ENCODE results near the gene ANKRD10. TPM values are rescaled to one million over a fixed set of nuclear protein-coding genes. Genes with fewer than 3 reads are reported as not detected.
"Not testable (repeated sequence)": the region's sequence is repeated elsewhere in the genome, so short reads cannot be mapped to it uniquely, and the experiment has no call there.

ANKRD10 gene
- total RNA-seq, 1 experiment from 2014 or later: 35.9 TPM

- Histone ChIP-seq H3K4me3 (no peak overlapping the region), H3K36me3 (no peaks in the 10 kb centered on the region), H3K9me3 (no peaks in the 10 kb centered on the region), H3K27me3 (no peaks in the 10 kb centered on the region)
- DNase-seq: no peak
Observed at GRCh38 chr13:110867380-110867779, 47.5 kb downstream of the ANKRD10 start.

DNA sequence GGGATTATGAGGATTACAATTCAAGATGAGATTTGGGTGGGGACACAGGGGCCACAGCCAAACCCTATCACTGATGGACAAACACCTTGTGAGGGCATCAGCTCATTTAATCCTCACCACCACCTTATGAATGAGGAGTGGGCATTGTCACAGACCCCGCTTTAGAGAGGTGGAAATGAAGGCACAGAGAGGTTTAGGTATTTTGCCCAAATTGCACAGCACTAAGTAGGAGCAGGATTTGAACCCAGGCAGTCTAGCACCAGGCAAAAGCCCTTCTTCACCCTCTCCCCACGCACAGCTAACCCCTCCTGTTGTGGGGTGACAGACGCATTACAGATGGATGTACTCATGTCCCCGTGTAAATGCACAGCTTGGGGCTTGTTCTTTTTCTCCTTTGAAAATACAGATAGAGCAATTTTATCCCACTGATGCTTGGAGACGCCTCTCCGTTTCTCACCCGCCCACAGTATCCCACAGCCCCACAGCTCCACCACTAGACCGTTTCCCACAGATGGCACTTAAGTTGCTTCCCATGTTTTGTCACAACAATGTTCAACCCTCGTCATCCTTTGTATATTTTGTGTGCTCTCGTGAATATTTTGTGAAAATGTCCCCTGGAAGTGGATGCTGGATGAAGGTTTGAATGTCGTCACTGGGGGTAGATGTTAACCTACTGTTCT, 48.2 kb downstream of the ANKRD10 start:
- no peaks in the 10 kb centered on the region for H3K36me3 ChIP-seq
- H3K9me3 ChIP-seq: no peaks in the 10 kb centered on the region
- H3K27me3 ChIP-seq: no peaks in the 10 kb centered on the region
- H3K4me3 ChIP-seq: no peak overlapping the region
- no peak for DNase-seq

GRCh38 chr13:110863685-110864084, 51.2 kb downstream of the ANKRD10 start:
- Histone ChIP-seq H3K27me3 (no peaks in the 10 kb centered on the region), H3K4me3 (no peak overlapping the region), H3K9me3 (no peaks in the 10 kb centered on the region), H3K36me3 (no peaks in the 10 kb centered on the region)
- DNase-seq: no peak

DNA sequence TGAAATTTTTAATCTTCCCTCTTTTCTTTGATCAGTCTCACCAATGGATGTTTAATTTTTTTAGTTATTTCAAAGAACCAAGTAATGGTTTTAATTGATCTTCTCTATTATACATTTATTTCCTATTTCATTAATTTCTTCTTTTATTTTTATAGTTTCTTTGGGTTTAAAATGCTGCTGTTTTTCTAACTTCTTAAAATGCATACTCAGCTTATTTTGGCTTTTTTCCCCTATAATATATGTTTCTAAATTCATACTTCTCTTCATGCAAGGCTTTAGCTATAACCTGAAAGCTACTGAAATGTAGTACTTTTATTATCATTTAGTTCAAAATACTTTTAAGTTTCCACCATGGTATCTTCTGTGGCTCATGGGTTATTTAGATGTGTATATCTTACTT, 53.9 kb downstream of the ANKRD10 start:
- H3K36me3 ChIP-seq: no peaks in the 10 kb centered on the region
- no peak for DNase-seq
- H3K9me3 ChIP-seq: peaks cover 4% of the 10 kb centered on the region; the same call in 1 of the 2 replicates
- H3K4me3 ChIP-seq: no peak overlapping the region
- H3K27me3 ChIP-seq: no peaks in the 10 kb centered on the region

DNA sequence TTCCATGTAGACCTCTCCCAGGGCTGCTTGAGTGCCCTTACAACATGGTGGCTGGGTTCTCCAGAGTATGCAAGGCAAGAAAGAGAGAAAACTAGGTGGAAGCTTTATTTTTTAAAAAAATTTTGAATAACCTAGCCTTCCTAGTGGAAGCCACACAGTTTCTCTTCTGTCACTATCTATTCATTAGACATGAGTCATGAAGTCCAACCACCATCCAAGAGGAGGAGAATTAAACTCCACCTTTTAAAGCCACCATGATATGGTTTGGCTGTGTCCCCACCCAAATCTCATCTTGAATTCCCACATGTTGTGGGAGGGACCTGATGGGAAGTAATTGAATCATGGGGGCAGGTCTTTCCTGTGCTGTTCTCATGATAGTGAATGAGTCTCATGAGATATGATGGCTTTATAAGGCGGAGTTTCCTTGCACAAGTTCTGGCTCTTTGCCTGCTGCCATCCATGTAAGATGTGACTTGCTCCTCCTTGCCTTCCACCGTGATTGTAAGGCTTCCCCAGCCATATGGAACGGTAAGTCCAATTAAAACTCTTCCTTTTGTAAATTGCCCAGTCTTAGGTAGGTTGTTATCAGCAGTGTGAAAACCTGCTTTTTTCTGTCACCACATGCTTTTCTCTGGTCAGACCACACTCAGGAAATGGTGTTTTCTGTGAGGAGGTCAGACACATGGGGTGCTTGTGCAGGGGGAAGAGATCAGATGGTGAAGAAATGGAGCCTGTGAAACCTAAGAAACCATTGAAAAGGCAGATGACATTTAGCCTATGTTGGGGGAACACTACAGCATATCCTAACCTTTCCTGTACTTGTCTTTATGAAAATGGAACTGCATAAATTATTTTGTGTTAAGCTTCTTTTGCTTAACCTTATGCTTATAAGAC, 57.7 kb downstream of the ANKRD10 start:
- no peak for DNase-seq
- Histone ChIP-seq H3K9me3 (peaks cover 4% of the 10 kb centered on the region; the same call in 1 of the 2 replicates), H3K36me3 (no peaks in the 10 kb centered on the region), H3K4me3 (no peak overlapping the region), H3K27me3 (no peaks in the 10 kb centered on the region)

GRCh38 chr13:110855363-110855762, 59.5 kb downstream of the ANKRD10 start:
- DNase-seq: no peak
- H3K4me3 ChIP-seq: no peak overlapping the region

DNA sequence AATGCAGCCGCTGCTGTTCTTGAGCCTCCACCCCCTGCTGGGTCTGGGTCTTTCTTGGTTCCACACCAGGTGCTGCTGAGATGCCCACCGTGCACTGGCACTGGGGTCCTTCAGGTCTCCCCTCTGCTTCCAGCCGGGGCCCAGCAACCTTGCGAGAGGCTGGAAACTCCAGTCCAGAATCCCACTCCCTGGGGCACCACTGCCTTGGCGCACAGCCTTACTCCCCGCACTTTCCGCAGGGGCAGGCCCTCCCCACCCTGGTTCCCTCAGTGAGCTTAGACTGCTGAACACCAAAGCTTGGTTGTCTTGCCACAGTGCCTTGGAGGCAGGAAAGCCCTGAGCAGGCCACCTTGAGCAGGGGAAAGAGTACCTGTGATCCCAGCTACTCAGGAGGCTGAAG, 60.0 kb downstream of the ANKRD10 start:
- H3K27me3 ChIP-seq: peaks cover 5% of the 10 kb centered on the region; the same call in 1 of the 2 replicates
- no peak overlapping the region for H3K4me3 ChIP-seq
- peaks cover 4% of the 10 kb centered on the region; the same call in 1 of the 2 replicates for H3K9me3 ChIP-seq
- no peaks in the 10 kb centered on the region for H3K36me3 ChIP-seq
- DNase-seq: no peak

More at GRCh38 chr13:110855363-110855762, 59.5 kb downstream of the ANKRD10 start:
- Histone ChIP-seq H3K27me3 (peaks cover 3% of the 10 kb centered on the region; the same call in 1 of the 2 replicates), H3K36me3 (no peaks in the 10 kb centered on the region), H3K9me3 (peaks cover 4% of the 10 kb centered on the region; the same call in 1 of the 2 replicates)

DNA sequence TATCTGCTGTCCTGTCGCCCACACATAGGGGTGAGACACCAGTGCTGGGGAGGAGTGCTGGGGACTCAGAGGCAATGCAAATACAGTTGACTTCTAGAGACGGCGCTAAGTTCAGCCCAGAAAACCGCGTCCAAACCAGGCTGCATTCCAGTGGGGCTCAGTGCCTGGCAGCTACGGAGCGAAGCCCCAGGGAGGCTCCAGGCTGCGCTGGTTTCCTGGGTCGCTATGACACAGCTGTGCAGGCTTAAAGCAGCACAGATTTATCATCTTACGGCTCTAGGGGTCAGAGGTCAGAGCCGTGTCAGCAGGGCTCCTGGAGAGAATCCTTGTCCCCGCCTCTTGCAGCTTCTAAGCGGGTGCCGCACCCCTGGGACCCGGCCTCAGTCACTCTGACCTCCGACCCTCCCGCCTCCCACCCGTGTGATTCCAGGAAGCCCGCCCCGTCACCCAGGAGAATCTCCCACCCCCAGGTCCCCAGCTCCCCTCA, 61.6 kb downstream of the ANKRD10 start:
- no peak for DNase-seq
- Histone ChIP-seq H3K9me3 (peaks cover 4% of the 10 kb centered on the region; the same call in 1 of the 2 replicates), H3K27me3 (peaks cover 8% of the 10 kb centered on the region; the same call in 1 of the 2 replicates), H3K36me3 (no peaks in the 10 kb centered on the region), H3K4me3 (no peak overlapping the region)

GRCh38 chr13:110850840-110851239, 64.0 kb downstream of the ANKRD10 start:
- no peak for DNase-seq
- Histone ChIP-seq H3K36me3 (no peaks in the 10 kb centered on the region), H3K27me3 (peaks cover 8% of the 10 kb centered on the region; the same call in 1 of the 2 replicates), H3K9me3 (no peaks in the 10 kb centered on the region), H3K4me3 (no peak overlapping the region)

DNA sequence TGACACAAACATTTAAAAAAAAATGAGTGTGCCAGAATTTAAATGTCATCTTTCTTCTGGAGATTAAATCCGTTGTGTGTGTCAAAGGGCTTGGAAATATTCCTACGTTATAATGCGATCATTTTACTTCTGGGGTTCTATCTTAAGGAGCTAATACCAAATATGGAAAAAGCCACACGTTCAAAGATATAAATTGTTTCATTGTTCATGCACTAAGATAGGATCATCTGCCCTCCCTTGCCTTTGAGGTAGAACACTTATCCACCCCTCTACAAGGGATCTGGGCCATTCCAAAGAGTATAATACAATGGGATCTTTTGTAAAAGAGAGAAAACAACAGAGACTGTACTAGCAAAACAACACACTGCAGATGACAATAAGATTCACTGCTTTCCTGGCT, 64.9 kb downstream of the ANKRD10 start:
- Histone ChIP-seq H3K27me3 (peaks cover 10% of the 10 kb centered on the region), H3K9me3 (no peaks in the 10 kb centered on the region), H3K4me3 (no peak overlapping the region), H3K36me3 (no peaks in the 10 kb centered on the region)
- DNase-seq: no peak

DNA sequence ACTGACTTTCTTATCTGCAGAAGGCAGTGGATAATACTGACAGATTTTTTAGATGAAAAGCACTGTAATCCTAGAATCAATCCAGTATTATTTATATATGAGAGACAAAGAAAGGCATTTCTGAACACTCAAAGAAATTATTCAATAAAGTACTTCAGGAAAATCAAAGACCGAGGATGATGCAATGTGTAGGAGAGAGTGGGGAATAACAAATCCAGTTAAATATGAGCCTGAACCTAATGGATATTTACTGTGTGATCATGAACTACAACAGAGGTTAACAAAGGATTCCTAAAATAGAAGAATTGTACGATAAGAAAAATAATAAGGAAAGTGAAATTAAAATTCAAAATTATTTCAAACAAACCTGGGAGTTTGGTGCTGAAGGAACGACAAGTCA, 69.3 kb downstream of the ANKRD10 start:
- H3K9me3 ChIP-seq: no peaks in the 10 kb centered on the region
- no peak overlapping the region for H3K4me3 ChIP-seq

DNA sequence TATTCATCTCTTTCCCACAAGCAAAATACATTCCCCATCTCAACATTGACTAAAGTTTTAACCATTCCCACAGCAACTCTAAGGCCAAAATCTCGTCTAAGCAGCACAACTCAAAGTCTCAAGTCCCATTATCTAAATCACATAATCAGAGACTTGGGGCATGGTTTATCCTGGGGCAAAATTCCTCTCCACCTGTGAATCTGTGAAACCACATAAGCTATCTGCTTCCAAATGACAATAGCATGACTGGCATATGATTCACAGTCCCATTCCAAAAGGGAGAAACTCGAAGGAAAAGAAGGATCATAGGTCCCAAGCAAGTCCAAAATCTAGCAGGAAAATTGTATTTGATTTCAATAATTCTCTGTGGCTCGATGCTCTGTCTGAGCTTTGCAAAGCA, 73.0 kb downstream of the ANKRD10 start:
- no peak for DNase-seq
- H3K9me3 ChIP-seq: no peaks in the 10 kb centered on the region
- H3K27me3 ChIP-seq: peaks cover 3% of the 10 kb centered on the region
- no peak overlapping the region for H3K4me3 ChIP-seq
- no peaks in the 10 kb centered on the region for H3K36me3 ChIP-seq

More for the DNA sequence above, 69.3 kb downstream of the ANKRD10 start:
- Histone ChIP-seq H3K36me3 (no peaks in the 10 kb centered on the region), H3K27me3 (peaks cover 9% of the 10 kb centered on the region)
- DNase-seq: no peak

GRCh38 chr13:110841406-110841805, 73.5 kb downstream of the ANKRD10 start:
- H3K4me3 ChIP-seq: no peak overlapping the region
- DNase-seq: no peak
- H3K36me3 ChIP-seq: no peaks in the 10 kb centered on the region

GRCh38 chr13:110838867-110839538, 75.9 kb downstream of the ANKRD10 start:
- H3K4me3 ChIP-seq: no peak overlapping the region
- H3K27me3 ChIP-seq: no peaks in the 10 kb centered on the region
- no peaks in the 10 kb centered on the region for H3K9me3 ChIP-seq
- H3K36me3 ChIP-seq: no peaks in the 10 kb centered on the region
- DNase-seq: no peak

More at GRCh38 chr13:110841406-110841805, 73.5 kb downstream of the ANKRD10 start:
- Histone ChIP-seq H3K27me3 (peaks cover 3% of the 10 kb centered on the region), H3K9me3 (no peaks in the 10 kb centered on the region)

DNA sequence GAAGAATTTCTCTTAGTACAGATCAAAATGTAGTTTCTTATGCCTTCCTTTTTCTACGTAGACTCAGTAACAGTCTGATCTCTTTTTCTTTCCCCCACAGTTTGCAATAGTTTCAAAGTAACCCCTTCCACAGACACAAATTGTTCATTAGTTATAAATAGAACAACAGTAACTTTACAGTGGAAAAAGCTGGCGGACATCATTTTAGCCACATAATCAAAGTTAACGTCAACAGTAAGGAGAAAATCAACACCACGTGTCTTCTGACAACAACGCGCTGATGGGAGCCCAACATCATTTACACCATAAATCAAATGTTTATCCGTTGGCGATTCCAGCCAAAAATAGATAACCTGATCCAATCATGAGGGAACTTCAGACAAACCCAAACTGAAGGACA, 76.8 kb downstream of the ANKRD10 start:
- no peak for DNase-seq
- no peaks in the 10 kb centered on the region for H3K36me3 ChIP-seq
- no peaks in the 10 kb centered on the region for H3K9me3 ChIP-seq
- H3K27me3 ChIP-seq: no peaks in the 10 kb centered on the region
- no peak overlapping the region for H3K4me3 ChIP-seq

GRCh38 chr13:110837397-110838061, 77.3 kb downstream of the ANKRD10 start:
- not testable (repeated sequence) for H3K9me3 ChIP-seq, H3K4me3 ChIP-seq, DNase-seq, H3K27me3 ChIP-seq, H3K36me3 ChIP-seq
